HepG2 (cell line): Measurements from ENCODE around the gene RCOR3. TPM values are rescaled to one million over a fixed set of nuclear protein-coding genes. Genes with fewer than 3 reads are reported as not detected.

Source experiments
- ATAC-seq: fragments of 200-7000 bp; cut with Tn5 transposase; 3 replicates; pipeline ENCODE4 v1.9.1; 2020; ENCODE audit warnings: mild to moderate bottlenecking, moderate library complexity
- BruUV-seq: library from RNA; stranded (reverse); fragments of 400-500 nt; replicated peaks from 2 replicates; lab custom pipeline; 2021; lab: Mats Ljungman, UMichigan
- CTCF ChIA-PET: fragments of 300-600 bp; formaldehyde crosslinking; extraction: SDS; loops from one replicate; lab custom pipeline; 2021; ENCODE audit warnings: low total read pairs, inconsistent platforms, low intra/inter-chr PET ratio; lab: Yijun Ruan, JAX
- POLR2A ChIA-PET: fragments of 350-600 bp; sonication (Branson Sonifier 250); formaldehyde crosslinking; loops from one replicate; lab custom pipeline; 2020; ENCODE audit warnings: antibody characterized with exemption, inconsistent platforms; lab: Yijun Ruan, JAX
- DNase-seq: peaks from one replicate; pipeline ENCODE4 v3.0.0-alpha.2; 2015; ENCODE audit warnings: low spot score
- FAIRE-seq: peaks from 3 replicates; lab custom pipeline; 2011; peaks lifted over from hg19 to GRCh38; lab: Jason Lieb, UNC
- H2AFZ ChIP-seq: one replicate; pipeline ENCODE4 v1.6.1; 2011; ENCODE audit warnings: low read length, inconsistent platforms
- H3K27ac ChIP-seq: fragments of 300-600 bp; 3 replicates; pipeline ENCODE4 v1.8.0; 2011; ENCODE audit warnings: mixed run types, mild to moderate bottlenecking, mixed read lengths, low read length, inconsistent platforms; ENCODE audit not compliant: insufficient read depth; ENCODE audit errors: extremely low read length
- H3K27me3 ChIP-seq, 2 experiments: fragments of 200-600 bp in 1 of 2; 2 replicates in 1 of 2; 3 replicates in 1 of 2; pipeline versions ENCODE4 v1.6.0 to v1.8.0; 2011; ENCODE audit warnings: low read length in 2 of 2, mild to moderate bottlenecking in 2 of 2, moderate library complexity in 2 of 2, inconsistent platforms in 1 of 2; ENCODE audit not compliant: insufficient read depth in 2 of 2, control insufficient read depth in 1 of 2
- H3K36me3 ChIP-seq, 2 experiments: fragments of 200-600 bp in 1 of 2; replicated peaks in 1 of 2; 2 replicates in 1 of 2; 3 replicates in 1 of 2; pipeline versions ENCODE4 v1.5.1 to v1.8.0; 2011; ENCODE audit warnings: low read length in 2 of 2, inconsistent platforms in 1 of 2; ENCODE audit not compliant: insufficient read depth in 2 of 2, control insufficient read depth in 1 of 2
- H3K4me1 ChIP-seq: 2 replicates; pipeline ENCODE4 v1.5.1; 2012; ENCODE audit warnings: low read length, inconsistent platforms; ENCODE audit not compliant: insufficient read depth
- H3K4me2 ChIP-seq: 2 replicates; pipeline ENCODE4 v1.6.0; 2011; ENCODE audit warnings: low read depth, low read length, inconsistent platforms
- H3K4me3 ChIP-seq, 3 experiments: fragments of 200-600 bp in 1 of 3; sonication (generic), shearing (Covaris generic) in 1 of 3; replicated peaks in 1 of 3; 2 replicates each; pipeline ENCODE4 v1.5.1; 2011 to 2016; ENCODE audit warnings: low read length in 3 of 3, inconsistent platforms in 2 of 3, low read depth in 2 of 3, mild to moderate bottlenecking in 2 of 3, control low read depth in 1 of 3, mixed read lengths in 1 of 3; ENCODE audit not compliant: insufficient read depth in 1 of 3
- H3K79me2 ChIP-seq: one replicate; pipeline ENCODE4 v1.6.1; 2011; ENCODE audit warnings: low read length, inconsistent platforms; ENCODE audit not compliant: insufficient read depth
- H3K9ac ChIP-seq: 2 replicates; pipeline ENCODE4 v1.6.0; 2011; ENCODE audit warnings: mild to moderate bottlenecking, low read depth, low read length, inconsistent platforms; ENCODE audit not compliant: insufficient read depth
- H3K9me3 ChIP-seq: 2 replicates; pipeline ENCODE4 v1.5.1; 2012; ENCODE audit warnings: mild to moderate bottlenecking, low read length
- H4K20me1 ChIP-seq: 2 replicates; pipeline ENCODE4 v1.6.0; 2011; ENCODE audit warnings: inconsistent platforms, mild to moderate bottlenecking, low read length, moderate library complexity; ENCODE audit not compliant: insufficient read depth
- AKNA ChIP-seq: sonication (generic); formaldehyde crosslinking; IDR thresholded peaks from 2 replicates; pipeline ENCODE4 v1.4.0; 2020; ENCODE audit warnings: missing genetic modification reagents, borderline replicate concordance
- ARID3A ChIP-seq: IDR thresholded peaks from 2 replicates; pipeline ENCODE4 v1.6.1; 2012; ENCODE audit warnings: low read depth, low read length, improper control_type of control experiment
- BRF2 ChIP-seq: sonication (generic); formaldehyde crosslinking; IDR thresholded peaks from 2 replicates; pipeline ENCODE4 v1.8.1; 2022; ENCODE audit warnings: mild to moderate bottlenecking, missing genetic modification reagents
- CAMTA2 ChIP-seq: sonication (generic); formaldehyde crosslinking; IDR thresholded peaks from 2 replicates; pipeline ENCODE4 v1.4.0; 2020; ENCODE audit warnings: mild to moderate bottlenecking, missing genetic modification reagents, borderline replicate concordance
- DBP ChIP-seq: sonication (generic); formaldehyde crosslinking; IDR thresholded peaks from 2 replicates; pipeline ENCODE4 v1.4.0; 2020; ENCODE audit warnings: missing genetic modification reagents; ENCODE audit errors: not compliant biosample characterization
- FOXO4 ChIP-seq: sonication (generic); formaldehyde crosslinking; conservative IDR thresholded peaks from 2 replicates; pipeline ENCODE4 v1.8.1; 2023; ENCODE audit warnings: missing genetic modification reagents
- HNRNPH1 ChIP-seq: fragments of 200-400 bp; formaldehyde crosslinking; optimal IDR thresholded peaks from 2 replicates; pipeline ENCODE3; 2017; ENCODE audit warnings: mild to moderate bottlenecking, low read depth, low read length
- MEIS1 ChIP-seq: sonication (generic); formaldehyde crosslinking; IDR thresholded peaks from 2 replicates; pipeline ENCODE4 v1.9.0; 2021; ENCODE audit warnings: mild to moderate bottlenecking, missing genetic modification reagents, moderate library complexity, borderline replicate concordance
- RXRB ChIP-seq: IDR thresholded peaks from 2 replicates; pipeline ENCODE4 v1.6.1; 2016; ENCODE audit warnings: borderline replicate concordance, missing genetic modification reagents, missing compliant biosample characterization
- ZBTB3 ChIP-seq: sonication (generic); formaldehyde crosslinking; IDR thresholded peaks from 2 replicates; pipeline ENCODE4 v1.4.0; 2020; ENCODE audit warnings: low read depth, mild to moderate bottlenecking, moderate library complexity, missing genetic modification reagents, borderline replicate concordance
- ZBTB46 ChIP-seq: sonication (generic); formaldehyde crosslinking; IDR thresholded peaks from 2 replicates; pipeline ENCODE4 v1.4.0; 2020; ENCODE audit warnings: mild to moderate bottlenecking, missing genetic modification reagents, borderline replicate concordance
- WGBS: methylation state at CpG from one replicate; pipeline ENCODE4 v1.1.6; 2017; ENCODE audit warnings: low lambda C conversion rate; 5-methylcytosine and 5-hydroxymethylcytosine counted together
- in situ Hi-C: cut with HindIII; loops from 2 replicates; pipeline ENCODE4 v1.10.0; 2017; ENCODE audit warnings: low pct_unique_long_range_greater_than_20kb; ENCODE audit not compliant: extremely low pct_ligation_motif_present
- intact Hi-C: fragments of 100-400 bp; cut with micrococcal nuclease; formaldehyde crosslinking; loops from one replicate; pipeline ENCODE4 v1.10.0; 2022; ENCODE audit not compliant: unreplicated experiment
- polyA plus RNA-seq, 8 experiments: library from polyadenylated mRNA; depleted of rRNA in 3 of 8; stranded (reverse) in 7 of 8; unstranded in 1 of 8; fragments of >200 nt; fragmentation: Illumina TruSeq in 4 of 8; extraction: Trizol in 4 of 8; gene quantifications; 2 replicates each; pipeline versions ENCODE4 v1.2.1 to v1.2.3, GENCODE V29; 2011 to 2016; ENCODE audit warnings: low read depth in 4 of 8, missing spikeins in 1 of 8, mixed read lengths in 1 of 8; ENCODE audit not compliant: insufficient read depth in 1 of 8
- total RNA-seq, 5 experiments: library from RNA; depleted of rRNA; stranded (reverse); fragments of >200 nt; fragmentation: Illumina TruSeq; extraction: Trizol; gene quantifications; 2 replicates each; pipeline ENCODE4 v1.2.3, GENCODE V29; 2016; ENCODE audit warnings: low read depth in 1 of 5

Gene RCOR3
- total and polyA plus RNA-seq, 2 of the 13 experiments (the other 11 are each of a cell fraction or from before 2014, with no cell fraction given): 16.8 to 31.6 TPM

GRCh38 chr1:211309617-211310016, 50.5 kb downstream of the RCOR3 start:
- Histone ChIP-seq H3K4me2 (no peak overlapping the region), H3K27ac (no peak overlapping the region), H3K27me3 (no peaks in the 10 kb centered on the region), H3K9ac (no peak overlapping the region), H2AFZ (no peak overlapping the region), H3K9me3 (no peaks in the 10 kb centered on the region), H4K20me1 (no peaks in the 10 kb centered on the region), H3K79me2 (no peaks in the 10 kb centered on the region), H3K36me3 (peaks cover 7 to 29% of the 10 kb centered on the region in 2 experiments; a peak in 4 of 5 replicates), H3K4me3 (no peak overlapping the region), H3K4me1 (no peaks in the 10 kb centered on the region)
- no TSS peak for BruUV-seq
- ATAC-seq (no peak), FAIRE-seq (no peak), DNase-seq (no peak)
- in situ Hi-C loops: no loop called here
- 98% methylated on average over 3 of the region's 3 CpGs for WGBS
- CTCF ChIA-PET: no interaction called here
- intact Hi-C loops: no loop called here
- POLR2A ChIA-PET: no interaction called here
- TF ChIP-seq DBP (CRISPR knock-in tag): no peak
- no peak for TF ChIP-seq ZBTB3 (CRISPR knock-in tag)
- no peak for TF ChIP-seq RXRB (CRISPR knock-in tag)
- TF ChIP-seq HNRNPH1: no peak
- TF ChIP-seq FOXO4 (CRISPR knock-in tag): no peak
- no peak for TF ChIP-seq MEIS1 (CRISPR knock-in tag)
- TF ChIP-seq ZBTB46 (CRISPR knock-in tag): no peak
- no peak for TF ChIP-seq AKNA
- no peak for TF ChIP-seq ARID3A
- no peak for TF ChIP-seq CAMTA2 (CRISPR knock-in tag)
- TF ChIP-seq BRF2 (CRISPR knock-in tag): no peak
